Measurements from ENCODE around the gene MPHOSPH9. TPM values are rescaled to one million over a fixed set of nuclear protein-coding genes. Genes with fewer than 3 reads are reported as not detected.

MPHOSPH9 gene
- total RNA-seq (2022) (41.1 and 43.1 TPM in 2 replicates), Bru-seq, nascent RNA (percentile 66 among the genes with signal in this experiment), BruChase-seq, experiment 1, labeled RNA remaining after a 2-hour chase (percentile 72 among the genes with signal in this experiment), BruChase-seq, experiment 2, labeled RNA remaining after a 6-hour chase (percentile 74 among the genes with signal in this experiment)
- long read RNA-seq, full-length matches to known transcripts, result 2 of 23 reads
- long read RNA-seq, partial matches to known transcripts, result 1 of 23 reads
- long read RNA-seq, other reads (novel, unspliced or antisense), result 20 of 23 reads

GRCh38 chr12:123232807-123233504, at the start of gene MPHOSPH9, which contains the start of gene MTRFR:
TSS of gene MPHOSPH9 (minus strand) at chr12:123233141. CDS start at chr12:123230364, 2,777 bp downstream.
TSS of gene MTRFR (plus strand) at chr12:123233436. CDS start at chr12:123253675, 20,239 bp downstream.
- H3K4me1 ChIP-seq, result peaks cover 4% of the 10 kb centered on the region; the same call in 1 of the 2 replicates
- no peaks in the 10 kb centered on the region; the same call in 1 of the 2 replicates for H3K36me3 ChIP-seq (ENCODE audit: control insufficient read depth, insufficient read depth, low read length)
- peak within 1 kb of the TSS; percentile 91 for H3K27ac Mint-ChIP-seq (ENCODE audit: unreplicated experiment)
- H3K4me1 Mint-ChIP-seq (ENCODE audit: low read depth, unreplicated experiment), result peaks cover 13% of the 10 kb centered on the region
- H3K9me3 Mint-ChIP-seq (ENCODE audit: unreplicated experiment), result no peaks in the 10 kb centered on the region
- intact Hi-C loops (cut with micrococcal nuclease; ENCODE audit: unreplicated experiment), result loop anchor here (1.0 kb wide), 2 partner anchors 17 to 259 kb away; no protein-coding TSS in a partner anchor
- peaks cover 34% of the 10 kb centered on the region for H3K36me3 Mint-ChIP-seq (ENCODE audit: insufficient read depth, unreplicated experiment)
- ChIA-PET POLR2A (interaction anchor here (0.5 to 2.3 kb wide), 24 partner anchors 9 to 1944 kb away, joined by 3 to 31 read pairs (median 3); partner anchors contain the start of genes ABCB9, ATP6V0A2, KMT5A and OGFOD2), CTCF (interaction anchor here (0.6 to 2.2 kb wide), 7 partner anchors 10 to 386 kb away, joined by 3 to 20 read pairs (median 3); no protein-coding TSS in a partner anchor)
- TF ChIP-seq CTCF (IDR thresholded peaks at IDR 0.05; ENCODE audit: insufficient read depth in 1 of 2, low read depth in 1 of 2, low read length in 1 of 2, severe bottlenecking in 1 of 2, unreplicated experiment in 1 of 2), result no peak
- H3K4me3 ChIP-seq (ENCODE audit: low read depth, low read length), result peak within 1 kb of the TSS; percentile 72
- H3K9me3 ChIP-seq, result no peaks in the 10 kb centered on the region
- H3K27me3 ChIP-seq (replicated peaks; ENCODE audit: control insufficient read depth, insufficient read depth, low read length), result no peaks in the 10 kb centered on the region
- H3K4me3 Mint-ChIP-seq (ENCODE audit: unreplicated experiment), result peak within 1 kb of the TSS; percentile 93
- no peaks in the 10 kb centered on the region for H3K27me3 Mint-ChIP-seq (ENCODE audit: insufficient read depth, unreplicated experiment)
- DNase-seq, result peak; percentile 98 to 99
- BruUV-seq (replicated peaks), result no TSS peak

GRCh38 chr12:123282111-123282510, 49.2 kb upstream of the MPHOSPH9 start:
- Histone ChIP-seq H3K27me3 (replicated peaks; ENCODE audit: control insufficient read depth, insufficient read depth, low read length) (no peaks in the 10 kb centered on the region), H3K36me3 (ENCODE audit: control insufficient read depth, insufficient read depth, low read length) (no peaks in the 10 kb centered on the region), H3K9me3 (no peaks in the 10 kb centered on the region), H3K4me1 (no peaks in the 10 kb centered on the region), H3K4me3 (ENCODE audit: low read depth, low read length) (no peak overlapping the region)
- Mint-ChIP-seq H3K27ac (ENCODE audit: unreplicated experiment) (no peak overlapping the region), H3K27me3 (ENCODE audit: insufficient read depth, unreplicated experiment) (no peaks in the 10 kb centered on the region), H3K4me3 (ENCODE audit: unreplicated experiment) (no peak overlapping the region), H3K4me1 (ENCODE audit: low read depth, unreplicated experiment) (no peaks in the 10 kb centered on the region), H3K9me3 (ENCODE audit: unreplicated experiment) (no peaks in the 10 kb centered on the region), H3K36me3 (ENCODE audit: insufficient read depth, unreplicated experiment) (peaks cover 15% of the 10 kb centered on the region)
- POLR2A ChIA-PET, result no interaction called here
- no peak for TF ChIP-seq CTCF (IDR thresholded peaks at IDR 0.05; ENCODE audit: insufficient read depth in 1 of 2, low read depth in 1 of 2, low read length in 1 of 2, severe bottlenecking in 1 of 2, unreplicated experiment in 1 of 2)
- DNase-seq, result no peak
- CTCF ChIA-PET, result no interaction called here
- intact Hi-C loops (cut with micrococcal nuclease; ENCODE audit: unreplicated experiment), result no loop called here
- BruUV-seq (replicated peaks), result no TSS peak

GRCh38 chr12:123280971-123281370, 48.0 kb upstream of the MPHOSPH9 start:
- Histone ChIP-seq H3K27me3 (replicated peaks; ENCODE audit: control insufficient read depth, insufficient read depth, low read length) (no peaks in the 10 kb centered on the region), H3K9me3 (no peaks in the 10 kb centered on the region), H3K36me3 (ENCODE audit: control insufficient read depth, insufficient read depth, low read length) (no peaks in the 10 kb centered on the region), H3K4me3 (ENCODE audit: low read depth, low read length) (no peak overlapping the region), H3K4me1 (no peaks in the 10 kb centered on the region)
- no peak for DNase-seq
- Mint-ChIP-seq H3K9me3 (ENCODE audit: unreplicated experiment) (no peaks in the 10 kb centered on the region), H3K27ac (ENCODE audit: unreplicated experiment) (no peak overlapping the region), H3K36me3 (ENCODE audit: insufficient read depth, unreplicated experiment) (peaks cover 3% of the 10 kb centered on the region), H3K27me3 (ENCODE audit: insufficient read depth, unreplicated experiment) (no peaks in the 10 kb centered on the region), H3K4me3 (ENCODE audit: unreplicated experiment) (no peak overlapping the region), H3K4me1 (ENCODE audit: low read depth, unreplicated experiment) (no peaks in the 10 kb centered on the region)
- POLR2A ChIA-PET, result no interaction called here
- intact Hi-C loops (cut with micrococcal nuclease; ENCODE audit: unreplicated experiment), result no loop called here
- CTCF ChIA-PET, result no interaction called here
- no TSS peak for BruUV-seq (replicated peaks)
- no peak for TF ChIP-seq CTCF (IDR thresholded peaks at IDR 0.05; ENCODE audit: insufficient read depth in 1 of 2, low read depth in 1 of 2, low read length in 1 of 2, severe bottlenecking in 1 of 2, unreplicated experiment in 1 of 2)
